PC-3 (cell line): ENCODE measurements around the gene JDP2.

ENCODE experiments used
- CTCF ChIP-seq: fragments of 300-600 bp; sonication (generic); conservative IDR thresholded peaks from 2 replicates; pipeline ENCODE4 v1.5.1; 2017; ENCODE audit warnings: antibody characterized with exemption, low read depth, mild to moderate bottlenecking, low read length
- EZH2 ChIP-seq: fragments of 300-600 bp; sonication (generic); IDR thresholded peaks from one replicate; pipeline ENCODE4 v1.6.1; 2017; ENCODE audit warnings: antibody characterized with exemption, mild to moderate bottlenecking, low read length; ENCODE audit not compliant: unreplicated experiment
- EZH2phosphoT487 ChIP-seq: fragments of 300-600 bp; sonication (generic); IDR thresholded peaks from 2 replicates; pipeline ENCODE4 v1.6.1; 2018; ENCODE audit warnings: mild to moderate bottlenecking, antibody characterized with exemption, low read length, borderline replicate concordance

GRCh38 chr14:75522983-75523318 lies 95.1 kb downstream of the JDP2 start:
- TF ChIP-seq CTCF (no peak), EZH2 (no peak), EZH2phosphoT487 (no peak)
